Posterior vena cava (tissue), 2 donors: Measurements from ENCODE around the gene SLC48A1. TPM values are rescaled to one million over a fixed set of nuclear protein-coding genes. Genes with fewer than 3 reads are reported as not detected.

Source experiments
- DNase-seq: peaks from one replicate; pipeline ENCODE4 v3.0.0-alpha.2; 2020; ENCODE audit warnings: low spot score
- intact Hi-C, 2 donors: fragments of 100-400 bp; cut with DNase I; formaldehyde crosslinking; loops; one replicate each; pipeline versions ENCODE4 v1.14.1 to v1.14.2; 2022 to 2023
- total RNA-seq, 2 donors: library from RNA; stranded (reverse); fragmentation: NEBNext Ultra II Directional; extraction: Animal tissue kit (Norgen Biotek cat#: 25700); gene quantifications; one replicate each; pipeline ENCODE4 v1.2.1, GENCODE V29; 2021
- donor health status: DM: yes; HTN: yes; CAD: no.
- donor health status: DM: yes; HTN: yes; CAD: no.

The SLC48A1 gene
- total RNA-seq, 2 donors from 2014 or later = 28.5 to 33.8 TPM

DNA sequence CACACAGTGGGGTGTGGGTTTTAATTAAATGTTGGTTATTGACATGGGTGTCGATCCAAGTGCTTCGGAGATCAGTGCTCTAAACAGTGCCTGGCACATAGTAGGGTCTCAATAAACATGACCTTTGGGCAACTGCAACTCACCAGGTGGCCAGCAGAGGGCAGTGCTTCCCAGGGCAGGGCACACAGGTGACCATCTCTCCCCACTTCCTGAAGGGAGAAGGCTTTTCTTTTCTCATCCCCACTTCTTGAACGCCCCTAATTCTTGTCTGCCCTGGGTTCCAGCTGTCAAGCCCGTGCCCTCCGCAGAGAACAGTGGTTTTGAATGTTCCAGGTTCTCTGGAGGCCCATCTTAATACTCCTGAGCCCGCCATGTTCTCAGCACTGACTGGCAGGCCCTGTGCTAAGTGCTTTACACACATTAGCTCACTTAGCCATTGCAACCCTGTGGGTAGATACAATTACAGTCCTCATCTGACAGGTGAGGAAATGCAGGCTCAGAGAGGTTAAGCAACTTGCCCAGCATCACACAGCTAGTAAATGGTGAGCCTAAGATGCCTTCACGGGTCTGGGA is 30.7 kb upstream of the SLC48A1 start:
- DNase-seq = no peak
- intact Hi-C loops = loop anchor here in 1 of 2 donors (5.0 kb wide), 1 partner anchor 35 kb away; no protein-coding TSS in a partner anchor

DNA sequence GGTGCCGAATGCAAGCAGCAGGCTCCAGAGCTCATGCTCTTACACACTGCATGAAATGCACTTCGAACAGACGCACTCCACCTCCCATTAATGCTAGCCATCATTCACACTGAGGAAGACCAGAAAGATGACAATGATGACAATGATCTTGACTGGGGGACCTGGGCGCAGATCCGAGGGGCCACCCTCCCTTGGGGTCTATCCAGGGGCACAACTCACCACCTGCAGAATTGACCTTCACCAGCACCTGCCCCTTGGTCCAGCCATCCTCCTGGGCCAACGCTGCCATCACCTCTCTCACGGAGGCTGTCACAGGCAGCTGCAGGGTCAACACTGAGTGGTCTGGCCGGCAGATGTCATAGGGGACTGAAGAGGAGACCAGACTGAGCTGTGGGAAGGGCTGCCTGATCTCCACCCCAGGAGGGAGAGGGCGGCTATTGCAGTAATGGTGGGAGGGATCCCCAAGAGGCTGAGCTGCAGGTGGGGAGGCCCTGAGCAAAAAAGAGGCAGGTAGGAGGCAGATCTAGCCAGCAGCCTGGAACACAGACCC is 29.7 kb upstream of the SLC48A1 start:
- no peak for DNase-seq
- intact Hi-C loops = loop anchor here in 1 of 2 donors (5.0 kb wide), 1 partner anchor 34 kb away; no protein-coding TSS in a partner anchor

DNA sequence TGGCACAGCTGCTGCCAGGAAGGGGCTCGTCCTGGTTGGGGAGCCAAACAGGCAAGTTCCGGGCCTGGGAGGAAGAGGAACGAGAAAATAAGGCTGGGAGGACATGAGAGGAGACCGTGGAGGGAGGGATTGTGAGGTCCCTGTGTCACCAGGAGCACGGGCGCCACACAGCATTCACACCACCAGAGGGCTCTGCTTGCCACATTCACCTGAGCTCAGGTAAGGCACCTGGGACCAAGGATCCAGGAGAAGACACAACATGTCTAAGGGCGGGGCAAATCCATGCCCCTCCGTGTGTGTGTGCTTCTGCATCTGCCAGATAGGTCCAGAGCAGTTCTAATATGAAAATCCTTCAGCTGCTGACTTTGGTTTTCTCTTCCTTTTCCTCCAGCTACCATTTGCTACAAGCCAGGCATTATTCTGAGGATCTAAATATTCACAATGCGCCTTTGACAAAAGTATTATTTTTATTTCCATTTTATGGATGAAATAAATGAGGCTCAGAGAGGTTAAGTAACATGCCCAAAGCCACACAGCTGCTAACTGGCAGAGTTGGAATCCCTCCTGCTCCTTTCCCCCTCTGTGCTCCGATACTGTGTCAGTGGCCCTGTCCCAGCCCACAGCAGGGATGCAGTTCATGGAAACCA is 28.9 kb upstream of the SLC48A1 start:
- intact Hi-C loops = loop anchor here in 1 of 2 donors (5.0 kb wide), 1 partner anchor 33 kb away; no protein-coding TSS in a partner anchor
- DNase-seq = no peak

DNA sequence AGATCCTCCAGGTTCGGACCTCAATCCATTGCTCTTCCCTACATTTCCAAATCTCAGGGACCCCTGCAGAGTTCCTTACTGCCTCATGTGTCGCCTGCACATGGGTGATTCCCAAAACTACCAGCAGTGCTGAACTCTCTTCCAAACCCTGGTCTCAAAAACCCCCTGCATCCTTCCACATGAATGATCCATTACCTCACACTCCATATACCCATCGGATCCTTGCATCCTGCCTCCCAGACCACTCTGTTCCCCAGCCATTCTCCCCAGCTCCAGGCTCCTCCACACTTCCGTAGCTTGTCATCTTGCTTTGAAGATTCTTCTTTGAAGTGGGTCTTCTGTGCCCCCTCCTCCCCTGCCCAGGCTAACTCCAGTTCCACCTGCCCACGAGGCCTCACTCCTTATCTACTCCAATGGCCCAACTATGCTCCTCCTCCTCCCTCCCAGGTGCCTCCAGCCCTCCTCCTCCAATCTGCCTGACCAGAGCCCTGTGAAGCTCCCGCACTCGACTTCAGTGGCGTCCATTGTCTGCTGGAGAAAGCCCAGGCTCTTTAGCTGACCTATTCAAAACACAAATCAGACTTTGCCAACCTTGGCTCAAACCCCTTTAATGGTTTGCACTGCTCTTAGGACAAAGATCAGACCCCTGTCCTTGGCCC is 28.1 kb upstream of the SLC48A1 start:
- no peak for DNase-seq
- intact Hi-C loops = loop anchor here in 1 of 2 donors (5.0 kb wide), 1 partner anchor 32 kb away; no protein-coding TSS in a partner anchor

DNA sequence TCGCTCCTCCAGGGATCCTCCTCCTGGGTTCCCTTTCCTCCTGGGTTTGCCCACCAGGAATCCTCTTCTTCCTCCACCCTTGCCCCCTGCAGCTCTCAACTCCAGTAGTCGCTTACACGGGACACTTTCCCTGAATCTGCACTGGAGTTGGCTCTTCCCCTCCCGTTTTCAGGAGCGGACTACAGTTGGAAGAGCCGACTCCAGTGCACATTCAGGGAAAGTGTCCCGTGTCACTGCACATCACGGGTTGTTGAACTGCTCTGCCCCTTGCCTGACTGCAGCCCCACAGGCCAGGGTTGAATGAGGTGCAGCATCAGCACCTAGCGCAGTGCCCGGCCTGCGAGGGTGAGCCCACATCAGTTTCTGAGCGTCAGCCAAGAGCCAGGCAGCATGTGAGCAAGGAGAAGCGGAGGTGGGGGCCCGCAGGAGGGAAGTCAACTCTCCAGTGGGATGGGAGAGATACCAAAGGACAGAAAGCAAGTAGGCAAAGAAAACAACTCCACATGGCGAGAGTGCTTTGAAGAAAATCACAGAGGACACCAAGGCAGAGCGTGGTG is 27.5 kb upstream of the SLC48A1 start:
- intact Hi-C loops = no loop called here
- no peak for DNase-seq

DNA sequence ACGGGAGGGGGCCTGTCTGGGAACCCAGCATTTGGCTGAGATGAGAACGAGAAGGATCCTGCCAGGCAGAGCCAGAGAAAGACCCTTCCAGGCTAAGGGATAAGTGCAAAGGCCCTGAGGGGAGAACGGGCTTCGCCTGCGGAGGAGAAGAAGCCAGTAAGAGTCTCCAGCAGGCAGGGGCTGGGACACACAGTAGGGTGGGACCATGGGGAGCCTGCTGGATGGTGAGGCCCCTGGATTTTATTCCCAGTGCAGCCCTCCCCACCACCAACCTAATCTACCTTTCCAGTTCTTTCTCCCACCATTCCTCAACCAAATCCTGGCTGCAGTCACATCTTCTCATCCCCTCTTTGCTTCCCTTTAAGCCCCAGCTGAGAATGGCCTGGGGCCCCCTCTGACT is 27.0 kb upstream of the SLC48A1 start:
- intact Hi-C loops = no loop called here
- DNase-seq = no peak

DNA sequence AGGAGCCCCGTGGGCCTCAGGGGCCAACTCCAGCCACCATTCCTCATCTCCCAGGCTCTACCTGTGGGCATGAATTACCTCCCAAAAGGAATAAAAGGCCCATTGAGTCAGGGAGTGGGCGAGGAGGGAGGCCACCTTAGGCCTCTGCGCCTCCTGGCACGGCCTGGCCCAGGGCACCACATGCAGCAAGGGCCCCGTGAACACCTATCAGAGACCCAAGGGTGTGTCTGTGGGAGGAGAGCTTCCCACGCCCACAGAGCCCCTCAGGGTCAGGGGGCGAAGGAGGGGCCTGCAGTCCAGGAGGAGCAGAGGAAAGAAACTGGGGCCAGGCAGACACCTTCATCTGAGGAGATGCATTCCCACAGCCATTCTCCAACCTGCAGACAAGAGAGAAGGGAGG is 26.5 kb upstream of the SLC48A1 start:
- intact Hi-C loops = no loop called here
- DNase-seq = no peak

DNA sequence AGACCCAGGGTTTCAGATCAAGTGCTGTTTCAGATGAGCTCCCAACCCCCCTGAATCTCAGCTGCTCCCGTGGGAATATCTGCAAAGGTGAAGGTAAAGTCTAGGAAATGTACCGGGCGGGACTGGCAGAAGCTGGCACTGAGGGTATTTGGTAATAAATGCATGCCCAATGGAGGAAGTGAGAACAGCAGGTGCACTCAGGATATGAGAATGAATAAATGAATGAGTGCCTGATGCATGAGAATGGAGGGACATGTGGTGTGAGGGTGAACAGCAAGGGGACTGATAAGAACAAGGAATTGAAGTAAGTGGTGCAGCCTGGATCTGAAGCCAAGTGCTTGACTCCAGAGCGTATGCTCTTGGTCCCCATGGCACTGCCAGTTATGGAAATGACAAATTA is 25.9 kb upstream of the SLC48A1 start:
- intact Hi-C loops = no loop called here
- no peak for DNase-seq

DNA sequence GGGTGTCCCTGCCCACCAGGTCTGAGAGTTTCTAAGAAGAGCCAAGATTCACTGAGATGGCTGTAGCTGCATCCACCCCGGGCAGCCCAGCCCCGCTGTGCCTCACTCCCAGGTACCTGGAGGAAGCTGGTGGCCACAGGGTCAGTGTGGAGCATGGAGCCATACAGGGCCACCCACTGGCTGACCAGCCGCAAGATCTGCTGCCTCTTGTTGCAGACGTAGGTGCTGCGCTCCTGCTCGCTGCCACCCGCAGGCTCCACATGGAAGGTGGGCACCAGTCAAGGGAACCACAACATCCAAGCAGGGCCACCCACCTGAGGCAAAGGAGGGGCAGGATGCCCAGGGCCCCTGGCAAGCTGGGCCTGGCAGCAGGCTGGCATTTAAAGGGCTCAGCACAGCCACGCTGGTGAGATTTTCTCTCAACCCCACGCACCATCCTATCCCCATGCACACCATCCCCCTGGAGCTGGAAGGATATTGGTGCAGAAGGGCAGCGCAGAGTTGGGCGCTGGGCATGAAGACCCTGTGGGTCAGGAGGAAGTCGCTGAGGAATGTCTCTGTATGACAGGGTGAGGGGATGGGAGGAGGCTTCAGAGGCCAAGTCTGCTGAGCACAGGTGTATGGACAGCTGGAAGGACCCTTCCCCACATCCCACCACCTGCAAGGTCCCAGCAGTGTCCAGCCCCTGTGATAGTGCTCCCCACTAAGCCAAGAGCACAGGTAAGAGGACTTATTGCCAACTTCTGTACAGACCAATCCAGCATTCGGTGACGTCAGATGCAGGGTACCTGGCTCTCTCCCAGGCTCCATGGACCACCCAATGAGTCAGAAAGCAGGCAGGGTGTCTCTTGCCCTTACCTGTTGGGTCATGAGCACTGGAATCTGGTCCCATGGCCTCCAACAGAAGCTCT is 25.2 kb upstream of the SLC48A1 start:
- no peak for DNase-seq
- intact Hi-C loops = no loop called here

DNA sequence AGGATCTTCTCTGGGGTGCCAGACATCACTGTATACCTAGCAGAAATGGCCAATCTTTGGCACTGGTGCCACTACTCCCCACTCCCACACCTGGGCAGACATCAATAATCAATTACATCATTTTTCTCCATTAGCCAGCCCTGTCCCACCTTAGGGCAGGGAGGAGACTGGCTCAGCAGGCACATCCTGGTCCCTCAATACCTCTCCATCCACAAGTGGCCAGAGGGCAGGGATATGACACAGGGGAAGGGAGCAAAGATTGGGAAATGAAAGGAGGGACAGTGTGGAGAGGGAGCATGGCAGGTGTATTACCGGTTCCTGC is 24.6 kb upstream of the SLC48A1 start:
- intact Hi-C loops = no loop called here
- DNase-seq = no peak

DNA sequence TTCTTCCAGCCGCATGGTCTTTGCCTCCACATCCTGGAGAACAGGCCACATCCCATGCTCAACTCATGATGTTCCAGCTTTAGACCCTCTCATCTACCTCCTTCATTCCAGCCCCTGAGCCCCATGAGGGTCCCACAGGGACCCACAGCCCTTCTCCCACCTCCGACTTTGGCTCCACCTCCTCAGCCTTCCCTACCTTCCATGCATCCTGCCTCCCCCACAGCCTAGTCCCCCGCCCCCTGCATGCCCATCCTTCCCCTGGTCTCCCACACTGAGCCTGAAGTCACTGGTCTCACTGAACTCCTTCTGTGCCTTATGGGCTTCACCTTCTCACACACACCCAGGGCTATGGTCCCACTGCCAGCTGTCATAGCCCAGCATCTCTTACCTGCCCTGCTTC is 24.1 kb upstream of the SLC48A1 start:
- intact Hi-C loops = no loop called here
- no peak for DNase-seq

DNA sequence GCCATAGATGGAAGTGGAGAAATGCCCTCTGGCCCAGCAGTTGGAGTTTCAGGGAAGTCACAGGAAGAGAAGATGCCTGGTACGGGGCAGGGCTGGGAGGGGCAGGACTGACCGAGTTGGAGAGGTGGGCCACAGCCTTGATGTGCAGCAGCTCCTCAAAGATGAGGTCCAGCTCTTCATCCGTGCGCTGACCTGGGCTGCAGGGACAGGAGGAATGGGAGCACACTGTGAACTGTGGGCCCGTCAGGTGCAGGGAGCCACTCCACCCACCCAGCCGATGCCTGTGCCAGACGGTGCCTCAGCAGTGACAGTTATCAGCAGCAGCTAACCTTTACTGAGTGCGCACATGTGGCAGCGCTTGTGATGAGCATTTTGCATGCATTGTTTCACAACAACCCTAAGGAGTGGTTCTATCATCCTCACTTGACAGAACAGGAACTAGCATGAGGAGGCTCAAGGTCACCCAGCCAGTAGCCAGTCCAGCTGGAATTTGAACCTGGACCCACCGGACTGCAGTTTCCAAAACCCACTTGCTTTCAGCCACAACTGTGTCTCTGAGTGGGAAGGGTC is 22.7 kb upstream of the SLC48A1 start:
- intact Hi-C loops = no loop called here
- no peak for DNase-seq

DNA sequence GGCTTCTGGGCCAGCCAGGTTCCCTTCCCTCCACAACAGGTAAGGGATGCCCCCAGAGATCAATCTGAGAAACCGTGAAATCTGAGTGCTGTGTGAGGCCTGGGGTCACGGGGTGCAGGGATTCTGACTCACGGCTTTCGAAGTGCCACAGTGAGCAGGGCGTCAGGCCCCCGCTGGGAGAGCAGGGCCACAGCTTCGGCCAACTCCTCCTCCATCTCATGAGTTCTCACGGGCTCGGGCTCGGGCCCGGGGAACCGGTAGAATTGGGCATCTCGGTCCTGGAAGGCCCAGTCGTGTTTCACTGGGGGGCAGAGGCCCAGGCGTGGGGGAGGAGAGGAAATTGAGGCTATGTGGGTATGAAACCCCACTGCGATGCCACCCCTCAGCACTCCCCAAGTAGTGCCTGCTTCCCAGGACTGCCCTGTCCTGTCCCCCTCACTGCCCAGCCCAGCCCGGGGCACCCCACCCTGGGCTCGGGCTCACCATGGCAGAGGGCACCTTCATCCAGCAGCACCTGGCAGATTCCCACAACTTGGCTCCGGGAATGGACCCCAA is 22.0 kb upstream of the SLC48A1 start:
- intact Hi-C loops = no loop called here
- no peak for DNase-seq

DNA sequence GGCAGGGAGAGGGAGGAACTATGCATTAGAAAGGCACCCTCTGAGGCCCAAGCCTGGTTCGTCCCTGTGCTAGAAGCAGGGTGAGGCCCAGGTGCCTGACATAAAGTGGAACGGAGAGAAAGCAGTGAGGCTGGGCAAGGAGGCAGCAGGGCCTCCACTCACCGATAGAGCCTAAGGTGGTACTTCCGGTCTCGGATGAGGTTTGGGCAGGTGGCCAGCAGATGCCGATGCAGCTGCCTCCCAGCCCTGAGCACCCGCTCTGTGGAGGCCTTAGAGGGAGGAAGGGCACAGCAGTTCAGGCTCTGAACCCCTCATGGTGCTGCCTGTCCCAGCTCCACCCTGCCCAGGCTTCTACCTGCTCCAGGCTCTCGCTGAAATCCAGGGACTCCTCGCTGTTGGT is 21.5 kb upstream of the SLC48A1 start:
- intact Hi-C loops = no loop called here
- DNase-seq = no peak

DNA sequence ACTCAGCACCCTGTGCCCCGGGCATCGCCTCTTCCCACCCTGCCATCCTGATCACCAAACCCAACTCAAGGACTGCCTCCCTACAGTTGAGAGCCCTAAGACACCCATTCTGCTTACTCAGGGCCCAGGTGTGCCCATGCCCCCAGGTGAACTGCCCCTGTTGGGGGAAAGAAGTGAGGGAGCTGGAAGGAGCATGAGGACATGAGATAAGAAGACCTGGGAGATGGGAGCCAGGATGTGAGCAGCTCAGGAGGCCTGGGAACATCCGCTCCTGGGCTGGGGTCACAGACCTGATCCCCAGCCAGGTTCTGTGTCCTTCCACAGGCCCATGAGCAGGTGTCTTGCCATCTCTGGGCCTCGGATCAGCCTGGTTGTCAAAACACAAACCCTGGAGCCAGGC is 20.9 kb upstream of the SLC48A1 start:
- intact Hi-C loops = no loop called here
- no peak for DNase-seq

DNA sequence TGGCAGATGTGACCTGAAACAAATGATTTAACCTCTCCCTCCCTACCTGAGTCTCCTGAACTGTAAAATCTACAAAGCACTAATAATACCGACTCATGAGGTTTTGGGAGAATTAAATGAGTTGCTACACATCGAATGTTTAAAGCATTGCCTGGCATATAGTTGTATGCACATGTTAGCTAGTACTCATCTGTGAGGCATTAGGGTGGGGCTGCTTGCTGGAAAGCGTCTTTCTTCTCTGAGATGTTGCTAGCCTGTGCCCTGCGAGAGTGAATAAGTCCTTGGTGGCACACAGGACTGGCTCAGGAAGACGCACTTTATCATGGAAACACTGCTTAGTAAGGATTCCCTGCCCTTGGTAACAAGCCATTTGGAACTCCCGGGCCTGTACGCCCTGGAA is 20.5 kb upstream of the SLC48A1 start:
- no peak for DNase-seq
- intact Hi-C loops = no loop called here

DNA sequence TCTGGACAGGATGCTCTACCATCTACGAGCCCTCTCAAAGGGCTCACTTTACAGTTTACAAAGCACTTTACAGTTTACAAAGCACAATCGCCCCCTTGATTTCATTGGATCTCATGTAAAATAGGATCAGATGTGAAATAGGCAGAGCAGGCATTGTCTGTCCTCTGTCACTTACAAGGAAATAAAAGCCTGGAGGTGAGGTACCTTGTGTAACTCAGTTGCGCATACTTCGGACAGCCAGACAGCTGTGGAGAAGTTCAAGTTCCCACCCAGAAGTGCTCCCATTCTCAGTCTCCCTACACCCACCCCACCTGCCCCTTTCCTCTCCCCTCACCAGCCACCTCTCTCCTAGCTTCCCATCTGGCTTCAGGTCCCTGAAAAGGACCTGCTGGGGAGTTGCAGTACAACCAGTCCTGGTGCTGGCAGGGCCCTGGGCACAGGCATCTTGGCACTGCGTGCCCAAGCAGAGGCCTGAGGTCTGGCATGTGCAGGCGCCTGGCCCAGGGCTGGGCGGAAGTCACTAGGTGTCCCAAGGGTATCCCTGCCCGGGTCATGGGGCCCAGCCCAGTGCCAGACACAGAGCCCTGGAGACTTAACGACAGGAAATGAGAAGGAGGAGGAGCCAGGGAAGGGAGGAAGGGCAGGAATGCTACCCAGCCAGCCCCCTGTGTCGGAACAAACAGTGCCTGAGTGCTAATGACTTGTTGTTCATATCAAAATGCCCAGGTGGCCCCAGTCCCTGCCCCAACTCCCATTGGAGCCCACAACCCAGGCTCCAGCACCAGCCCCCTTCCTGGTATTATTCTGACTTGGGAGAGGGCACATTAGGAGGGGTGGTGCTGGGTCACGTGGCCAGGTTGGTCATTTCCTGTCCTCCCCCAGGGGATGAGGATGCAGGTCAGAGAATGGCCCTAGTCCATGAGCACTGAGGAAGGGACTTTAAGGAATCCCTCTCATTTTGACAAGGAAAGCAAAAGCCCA is 19.7 kb upstream of the SLC48A1 start:
- DNase-seq = no peak
- intact Hi-C loops = no loop called here

DNA sequence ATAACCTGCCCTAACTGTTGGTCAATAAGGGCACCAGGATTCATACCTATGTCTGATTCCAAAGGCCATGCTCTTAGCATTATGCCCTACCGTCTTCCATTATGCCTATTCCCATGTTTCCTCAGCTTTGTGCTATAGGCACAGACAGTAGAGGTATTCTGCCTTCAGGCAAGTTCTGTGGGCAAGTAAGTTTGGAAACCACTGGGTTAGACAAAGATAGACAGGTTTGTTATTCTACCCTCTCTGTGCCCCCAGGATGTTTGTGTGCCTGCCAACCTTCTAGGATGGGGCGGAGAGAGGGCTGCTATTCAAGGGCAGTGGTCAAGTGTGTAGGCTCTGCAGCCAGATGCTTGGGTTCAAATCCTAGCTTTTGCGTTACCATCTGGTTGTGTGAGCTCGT is 18.9 kb upstream of the SLC48A1 start:
- no peak for DNase-seq
- intact Hi-C loops = no loop called here
